ENCODE data around the gene TOM1L2.

Gene TOM1L2

GRCh38 chr17:17848311-17849082, 123.7 kb downstream of the TOM1L2 start:
- TF ChIP-seq USF1 (IDR thresholded peaks at IDR 0.05) (no peak), RAD21 (IDR thresholded peaks at IDR 0.05; ENCODE audit: low read depth) (no peak), EP300 (IDR thresholded peaks at IDR 0.05; ENCODE audit: borderline replicate concordance) (no peak)
- TF ChIP-seq, protein P1, sequence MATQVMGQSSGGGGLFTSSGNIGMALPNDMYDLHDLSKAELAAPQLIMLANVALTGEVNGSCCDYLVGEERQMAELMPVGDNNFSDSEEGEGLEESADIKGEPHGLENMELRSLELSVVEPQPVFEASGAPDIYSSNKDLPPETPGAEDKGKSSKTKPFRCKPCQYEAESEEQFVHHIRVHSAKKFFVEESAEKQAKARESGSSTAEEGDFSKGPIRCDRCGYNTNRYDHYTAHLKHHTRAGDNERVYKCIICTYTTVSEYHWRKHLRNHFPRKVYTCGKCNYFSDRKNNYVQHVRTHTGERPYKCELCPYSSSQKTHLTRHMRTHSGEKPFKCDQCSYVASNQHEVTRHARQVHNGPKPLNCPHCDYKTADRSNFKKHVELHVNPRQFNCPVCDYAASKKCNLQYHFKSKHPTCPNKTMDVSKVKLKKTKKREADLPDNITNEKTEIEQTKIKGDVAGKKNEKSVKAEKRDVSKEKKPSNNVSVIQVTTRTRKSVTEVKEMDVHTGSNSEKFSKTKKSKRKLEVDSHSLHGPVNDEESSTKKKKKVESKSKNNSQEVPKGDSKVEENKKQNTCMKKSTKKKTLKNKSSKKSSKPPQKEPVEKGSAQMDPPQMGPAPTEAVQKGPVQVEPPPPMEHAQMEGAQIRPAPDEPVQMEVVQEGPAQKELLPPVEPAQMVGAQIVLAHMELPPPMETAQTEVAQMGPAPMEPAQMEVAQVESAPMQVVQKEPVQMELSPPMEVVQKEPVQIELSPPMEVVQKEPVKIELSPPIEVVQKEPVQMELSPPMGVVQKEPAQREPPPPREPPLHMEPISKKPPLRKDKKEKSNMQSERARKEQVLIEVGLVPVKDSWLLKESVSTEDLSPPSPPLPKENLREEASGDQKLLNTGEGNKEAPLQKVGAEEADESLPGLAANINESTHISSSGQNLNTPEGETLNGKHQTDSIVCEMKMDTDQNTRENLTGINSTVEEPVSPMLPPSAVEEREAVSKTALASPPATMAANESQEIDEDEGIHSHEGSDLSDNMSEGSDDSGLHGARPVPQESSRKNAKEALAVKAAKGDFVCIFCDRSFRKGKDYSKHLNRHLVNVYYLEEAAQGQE (IDR thresholded peaks at IDR 0.05; ENCODE audit: low read depth) = no peak
- TF ChIP-seq, protein P2, sequence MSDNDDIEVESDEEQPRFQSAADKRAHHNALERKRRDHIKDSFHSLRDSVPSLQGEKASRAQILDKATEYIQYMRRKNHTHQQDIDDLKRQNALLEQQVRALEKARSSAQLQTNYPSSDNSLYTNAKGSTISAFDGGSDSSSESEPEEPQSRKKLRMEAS (IDR thresholded peaks at IDR 0.05) = no peak

GRCh38 chr17:17847726-17848125, 124.5 kb downstream of the TOM1L2 start:
- no peak for TF ChIP-seq EGR1 (IDR thresholded peaks at IDR 0.05)
- TF ChIP-seq FOXM1 (IDR thresholded peaks at IDR 0.05; ENCODE audit: borderline replicate concordance, low read depth) = no peak
- TF ChIP-seq EP300 (IDR thresholded peaks at IDR 0.05; ENCODE audit: borderline replicate concordance) = no peak
- TF ChIP-seq, protein P2 (IDR thresholded peaks at IDR 0.05) = no peak
- TF ChIP-seq, protein P1 (IDR thresholded peaks at IDR 0.05; ENCODE audit: low read depth) = no peak
- no peak for TF ChIP-seq USF1 (IDR thresholded peaks at IDR 0.05)
- no peak for TF ChIP-seq TEAD4 (IDR thresholded peaks at IDR 0.05)
- no peak for TF ChIP-seq NFIC (IDR thresholded peaks at IDR 0.05)
- no peak for TF ChIP-seq TCF12 (IDR thresholded peaks at IDR 0.05; ENCODE audit: low read depth)
- no peak for TF ChIP-seq TAF1 (IDR thresholded peaks at IDR 0.05; ENCODE audit: low read depth)
- TF ChIP-seq CEBPB (IDR thresholded peaks at IDR 0.05) = no peak
- TF ChIP-seq YY1 (IDR thresholded peaks at IDR 0.05; ENCODE audit: low read depth) = no peak
- no peak for TF ChIP-seq CREB1 (IDR thresholded peaks at IDR 0.05; ENCODE audit: low read depth)
- no peak for TF ChIP-seq ZBTB7A (IDR thresholded peaks at IDR 0.05; ENCODE audit: low read depth)
- TF ChIP-seq RAD21 (IDR thresholded peaks at IDR 0.05; ENCODE audit: low read depth) = no peak

DNA sequence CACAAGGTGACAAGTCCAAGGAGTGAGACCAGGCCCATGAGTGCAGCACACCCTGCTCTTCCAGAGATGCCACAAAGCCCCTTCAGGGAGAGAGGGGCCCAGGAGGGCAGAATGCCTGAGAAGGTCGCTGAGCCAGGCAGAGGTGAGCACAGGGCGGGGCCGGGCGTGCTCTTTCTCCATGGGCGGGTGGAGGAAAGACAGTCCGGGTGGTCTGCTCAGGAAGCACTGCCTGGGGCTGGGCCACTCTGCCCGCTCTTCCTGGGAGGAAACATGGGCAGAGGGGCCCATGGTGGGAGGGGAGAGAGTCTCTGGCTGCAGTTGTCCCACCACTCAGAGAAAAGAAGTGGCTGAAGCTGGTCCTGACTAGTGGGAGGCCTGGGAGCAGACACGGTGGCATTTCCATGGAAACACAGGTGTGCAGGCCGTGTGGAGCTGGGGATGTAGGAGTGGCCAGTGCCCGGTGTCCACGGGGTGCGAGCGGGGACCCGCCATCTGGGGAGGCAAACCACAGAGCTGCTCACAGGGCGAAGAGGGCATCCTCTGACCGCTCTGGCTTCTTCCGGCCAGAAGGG, 125.0 kb downstream of the TOM1L2 start:
- TF ChIP-seq USF1 (IDR thresholded peaks at IDR 0.05) = no peak
- no peak for TF ChIP-seq TAF1 (IDR thresholded peaks at IDR 0.05; ENCODE audit: low read depth)
- no peak for TF ChIP-seq EGR1 (IDR thresholded peaks at IDR 0.05)
- TF ChIP-seq, protein P2 (IDR thresholded peaks at IDR 0.05) = no peak
- TF ChIP-seq CREB1 (IDR thresholded peaks at IDR 0.05; ENCODE audit: low read depth) = no peak
- TF ChIP-seq FOXM1 (IDR thresholded peaks at IDR 0.05; ENCODE audit: borderline replicate concordance, low read depth) = no peak
- TF ChIP-seq TEAD4 (IDR thresholded peaks at IDR 0.05) = no peak
- TF ChIP-seq, protein P1 (IDR thresholded peaks at IDR 0.05; ENCODE audit: low read depth) = no peak
- TF ChIP-seq EP300 (IDR thresholded peaks at IDR 0.05; ENCODE audit: borderline replicate concordance) = no peak
- no peak for TF ChIP-seq CEBPB (IDR thresholded peaks at IDR 0.05)

- TF ChIP-seq ZBTB7A (IDR thresholded peaks at IDR 0.05; ENCODE audit: low read depth) (no peak), RAD21 (IDR thresholded peaks at IDR 0.05; ENCODE audit: low read depth) (no peak), CREB1 (IDR thresholded peaks at IDR 0.05; ENCODE audit: low read depth) (no peak), YY1 (IDR thresholded peaks at IDR 0.05; ENCODE audit: low read depth) (no peak), CEBPB (IDR thresholded peaks at IDR 0.05) (no peak), TCF12 (IDR thresholded peaks at IDR 0.05; ENCODE audit: low read depth) (no peak)
- TF ChIP-seq, protein P1 (IDR thresholded peaks at IDR 0.05; ENCODE audit: low read depth) = no peak
- TF ChIP-seq, protein P2 (IDR thresholded peaks at IDR 0.05) = no peak
Measured at GRCh38 chr17:17846645-17847044, 125.6 kb downstream of the TOM1L2 start.

All from Ishikawa (cell line).